Stimulated activated CD8-positive, alpha-beta memory T cell treated with anti-CD3 and anti-CD28 coated beads, Interleukin-15, amount 100 ng/mL, for 4 hours (primary cell): ENCODE data around the gene TBC1D3C.
"Not testable (repeated sequence)": the region's sequence is repeated elsewhere in the genome, so short reads cannot be mapped to it uniquely, and the experiment has no call there.

ENCODE experiments used
- DNase-seq, 2 donors: peaks; one replicate each; pipeline ENCODE4 v3.0.0-alpha.2; 2020; ENCODE audit warnings: low read depth in 2 of 2

TBC1D3C gene

DNA sequence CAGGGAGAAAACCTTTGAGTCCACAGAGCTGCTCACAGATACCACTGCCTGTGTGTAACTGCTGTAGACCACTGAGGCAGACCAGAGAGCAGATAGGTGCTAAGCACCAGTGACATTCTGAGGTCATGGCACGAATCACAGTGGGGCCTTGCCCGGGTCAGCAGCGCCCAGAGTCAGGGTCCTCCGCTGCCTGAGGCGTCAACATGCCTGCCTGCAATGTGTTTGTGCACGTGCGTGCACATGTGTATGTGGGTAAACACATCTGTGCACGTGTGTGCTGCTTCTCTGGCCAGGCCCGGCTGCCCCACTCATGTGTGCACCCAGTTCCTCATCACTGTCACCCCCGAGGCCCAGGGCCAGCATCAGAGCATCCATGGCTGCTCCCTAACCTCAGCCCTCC, at the start of gene TBC1D3C:
TSS of gene TBC1D3C (minus strand) at position 101 of the 400 bp plus-strand sequence. CDS start 1,568 bp downstream, outside the sequence.
- DNase-seq: not testable (repeated sequence)

DNA sequence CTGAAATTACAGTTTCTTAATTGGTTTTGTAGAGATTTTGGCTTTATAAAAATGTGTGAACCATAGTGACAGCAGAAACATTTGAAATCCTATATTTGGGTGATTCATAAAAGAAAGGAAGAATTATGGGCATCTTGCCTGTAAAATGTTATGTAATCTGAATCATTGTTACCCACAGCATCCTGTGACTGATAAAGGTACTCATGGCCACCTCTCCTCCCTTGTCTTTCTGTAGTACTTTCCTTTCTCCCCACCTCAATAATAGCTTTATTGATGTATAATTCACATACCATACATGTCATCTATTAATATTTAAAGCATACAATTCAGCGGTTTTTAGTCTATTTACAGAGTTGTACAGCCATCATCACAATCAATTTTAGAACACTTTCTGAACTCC, 30.8 kb upstream of the TBC1D3C start:
- DNase-seq: not testable (repeated sequence)

DNA sequence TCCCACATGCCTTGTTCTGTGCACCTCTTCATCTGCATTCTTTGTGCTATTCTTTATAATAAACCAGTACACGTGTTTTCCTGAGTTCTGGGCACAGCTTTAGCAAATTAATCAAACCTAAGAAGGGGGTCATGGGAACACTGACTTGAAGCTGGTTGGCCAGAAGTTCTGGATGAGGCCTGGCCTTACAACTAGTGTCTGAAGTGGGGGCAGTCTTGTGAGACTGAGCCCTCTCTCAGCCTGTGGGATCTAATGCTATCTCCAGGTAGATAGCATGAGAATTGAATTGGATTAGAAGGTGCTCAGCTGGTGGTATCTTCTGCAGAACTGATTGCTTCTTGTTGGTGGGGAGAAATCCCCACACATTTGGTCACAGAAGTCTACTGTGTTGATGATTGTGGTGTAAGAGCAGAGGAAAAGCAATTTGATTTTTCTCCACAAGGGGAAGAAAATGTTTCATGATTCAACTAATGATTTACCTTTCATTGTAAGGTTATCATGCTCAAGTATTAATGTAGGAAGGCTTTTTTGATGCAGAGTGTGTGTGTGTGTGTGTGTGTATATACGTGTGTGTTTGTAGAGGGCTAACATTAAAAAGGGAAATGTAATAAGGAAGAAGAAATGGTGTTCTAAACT, 25.7 kb upstream of the TBC1D3C start:
- DNase-seq: not testable (repeated sequence)

DNA sequence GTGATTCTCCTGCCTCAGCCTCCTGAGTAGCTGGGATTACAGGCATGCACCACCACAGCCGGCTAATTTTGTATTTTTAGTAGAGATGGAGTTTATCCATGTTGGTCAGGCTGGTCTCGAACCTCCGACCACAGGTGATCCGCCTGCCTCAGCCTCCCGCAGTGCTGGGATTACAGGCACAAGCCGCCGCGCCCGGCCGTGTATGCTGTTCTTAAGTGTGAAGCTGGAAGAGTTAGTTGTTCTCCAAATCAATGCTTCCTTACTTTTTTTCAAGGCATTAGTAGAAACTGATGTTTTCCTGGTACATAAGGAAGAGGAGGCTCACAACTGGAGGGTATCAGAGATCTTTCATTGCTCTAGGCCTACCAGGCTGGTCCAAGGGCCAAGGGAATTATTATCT, 19.7 kb upstream of the TBC1D3C start:
- DNase-seq: not testable (repeated sequence)

DNA sequence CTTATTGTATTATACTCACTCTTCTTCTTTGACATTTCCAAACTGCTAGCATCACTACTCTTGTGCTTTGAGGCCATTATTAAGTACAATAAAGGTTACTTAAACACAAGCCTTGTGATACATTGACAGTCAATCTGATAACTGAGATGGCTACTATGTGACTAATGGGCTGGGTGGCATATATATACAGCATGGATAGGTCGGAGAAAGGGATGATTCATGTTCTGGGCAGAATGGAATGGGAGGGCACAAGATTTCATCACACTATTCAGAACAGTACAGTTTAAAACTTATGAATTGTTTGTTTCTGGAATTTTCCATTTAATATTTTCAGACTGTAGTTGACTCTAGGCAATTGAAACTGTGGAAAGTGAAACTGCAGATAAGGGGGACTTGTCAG, 18.9 kb upstream of the TBC1D3C start:
- DNase-seq: not testable (repeated sequence)
